Ishikawa (cell line): ENCODE results near the gene NYAP1.

Experiments
- CEBPB ChIP-seq: IDR thresholded peaks from 2 replicates; pipeline ENCODE4 v1.6.1; 2012
- TAF1 ChIP-seq: IDR thresholded peaks from 2 replicates; pipeline ENCODE4 v1.6.1; 2012; ENCODE audit warnings: low read depth, mild to moderate bottlenecking
- TF ChIP-seq, protein P1 (sequence below): IDR thresholded peaks from 2 replicates; pipeline ENCODE4 v1.6.1; 2012

GRCh38 chr7:100517305-100517704, 33.6 kb downstream of the NYAP1 start:
- TF ChIP-seq TAF1 (no peak), CEBPB (no peak)
- TF ChIP-seq, protein P1, sequence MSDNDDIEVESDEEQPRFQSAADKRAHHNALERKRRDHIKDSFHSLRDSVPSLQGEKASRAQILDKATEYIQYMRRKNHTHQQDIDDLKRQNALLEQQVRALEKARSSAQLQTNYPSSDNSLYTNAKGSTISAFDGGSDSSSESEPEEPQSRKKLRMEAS: no peak
